ENCODE measurements around the gene CFAP47. TPM values are rescaled to one million over a fixed set of nuclear protein-coding genes. Genes with fewer than 3 reads are reported as not detected.

The CFAP47 gene
- total and polyA plus RNA-seq, 2 of the 8 experiments (the other 6 are each of a cell fraction or from before 2014, with no cell fraction given): 0.04 TPM; not detected in 1

DNA sequence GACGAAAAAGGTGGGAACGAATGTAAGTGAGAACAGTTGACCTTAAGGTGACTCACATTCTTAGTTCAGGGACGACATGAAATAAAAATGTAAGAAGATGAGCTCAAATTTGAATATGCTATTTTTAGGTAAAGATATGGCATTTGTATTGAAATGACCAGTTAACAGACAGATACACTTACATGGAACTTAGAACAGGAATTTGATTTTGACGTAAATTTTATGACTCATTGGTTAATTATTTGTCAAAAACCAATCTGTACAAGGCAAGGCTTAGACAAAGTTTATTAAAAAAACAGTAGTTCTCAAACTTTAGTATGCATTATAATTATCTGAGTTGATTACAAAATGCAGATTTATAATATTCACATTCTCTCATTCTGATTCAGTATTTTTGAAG is 469.4 kb downstream of the CFAP47 start:
- no peaks in the 10 kb centered on the region for H3K27me3 ChIP-seq (replicated peaks in 1 of 4; ENCODE audit: control insufficient read depth in 3 of 4, extremely low read depth in 1 of 4, insufficient read depth in 3 of 4, low read length in 3 of 4)
- DNase-seq (ENCODE audit: low read depth in 1 of 2, low spot score in 2 of 2) (no peak), FAIRE-seq (no peak)
- H3K79me1 ChIP-seq (ENCODE audit: low read depth, low read length): no peaks in the 10 kb centered on the region
- H3K4me2 ChIP-seq (ENCODE audit: insufficient read depth in 1 of 2, low read depth in 2 of 2, low read length in 2 of 2): no peak overlapping the region
- ChIA-PET POLR2A (ENCODE audit: partially characterized antibody) (no interaction called here), CTCF (ENCODE audit: partially characterized antibody) (no interaction called here)
- H3K79me2 ChIP-seq (ENCODE audit: control insufficient read depth in 1 of 2, insufficient read depth in 2 of 2, low read length in 2 of 2): no peaks in the 10 kb centered on the region
- H2BK12ac ChIP-seq (ENCODE audit: low read depth, low read length): no peak overlapping the region
- H3K4me1 ChIP-seq (replicated peaks in 1 of 4; ENCODE audit: control insufficient read depth in 3 of 4, insufficient read depth in 4 of 4, low read length in 3 of 4): no peaks in the 10 kb centered on the region
- H2AK5ac ChIP-seq (ENCODE audit: low read depth, low read length): no peak overlapping the region
- H4K8ac ChIP-seq (ENCODE audit: extremely low read depth, insufficient read depth, low read length): no peak overlapping the region
- H2BK15ac ChIP-seq (ENCODE audit: low read length): no peak overlapping the region
- 87% methylated on average over 4 of the region's 4 CpGs; no CpG with 5 or more reads in 1 of the 2 experiments for WGBS, 2 experiments (ENCODE audit: extremely low coverage in 1 of 2, insufficient coverage in 1 of 2, insufficient read length in 1 of 2, insufficient replicate concordance in 2 of 2, low coverage in 1 of 2, low lambda C conversion rate in 2 of 2, missing lambda C conversion rate in 1 of 2)
- no peaks in the 10 kb centered on the region for H4K20me1 ChIP-seq (replicated peaks in 1 of 2; ENCODE audit: control insufficient read depth in 1 of 2, insufficient read depth in 2 of 2, low read length in 2 of 2)
- no peaks in the 10 kb centered on the region for H3K36me3 ChIP-seq (ENCODE audit: control insufficient read depth in 2 of 4, insufficient read depth in 4 of 4, low read length in 3 of 4)
- no peaks in the 10 kb centered on the region for H3K23me2 ChIP-seq (ENCODE audit: low read depth, low read length)
- H2BK20ac ChIP-seq (ENCODE audit: low read length): no peak overlapping the region
- no peak overlapping the region for H3K4ac ChIP-seq (replicated peaks; ENCODE audit: insufficient read length, low read depth, low read length)
- H2BK120ac ChIP-seq (replicated peaks; ENCODE audit: low read depth, low read length): no peak overlapping the region
- no peak overlapping the region for H3K56ac ChIP-seq (replicated peaks; ENCODE audit: insufficient read length, low read depth, low read length)
- no peak overlapping the region for H3K27ac ChIP-seq (ENCODE audit: low read depth, low read length)
- H3K9me3 ChIP-seq (ENCODE audit: insufficient read depth in 2 of 2, low read depth in 1 of 2, low read length in 1 of 2): no peaks in the 10 kb centered on the region
- H3K9ac ChIP-seq (replicated peaks in 1 of 4; ENCODE audit: extremely low read depth in 1 of 4, low read depth in 3 of 4, low read length in 3 of 4): no peak overlapping the region
- no peak overlapping the region for H3K4me3 ChIP-seq (ENCODE audit: extremely low read depth in 1 of 4, insufficient read depth in 2 of 4, low read depth in 3 of 4, low read length in 4 of 4)
- no peak overlapping the region for H3K14ac ChIP-seq (ENCODE audit: insufficient read length)
- no peak overlapping the region for H2BK5ac ChIP-seq (ENCODE audit: low read depth, low read length)
- H4K5ac ChIP-seq (ENCODE audit: insufficient read length, low read depth, low read length): no peak overlapping the region
- no peak overlapping the region for H3K23ac ChIP-seq (ENCODE audit: insufficient read length)
- TF ChIP-seq KDM1A (IDR thresholded peaks at IDR 0.05; ENCODE audit: borderline replicate concordance, low read length) (no peak), NANOG (IDR thresholded peaks at IDR 0.05; ENCODE audit: insufficient read depth, low read depth, low read length, poor library complexity, severe bottlenecking) (no peak), CTBP2 (IDR thresholded peaks at IDR 0.05; ENCODE audit: borderline replicate concordance, insufficient read depth, insufficient read length, low read length) (no peak), SIX5 (IDR thresholded peaks at IDR 0.05; ENCODE audit: low read depth, low read length) (no peak)
- H4K91ac ChIP-seq (replicated peaks; ENCODE audit: insufficient read length, low read length): no peak overlapping the region
- H2AFZ ChIP-seq (ENCODE audit: low read length): no peak overlapping the region
- no peak overlapping the region for H3K18ac ChIP-seq (ENCODE audit: extremely low read depth, low read length)

Measured in H1 (cell line).